ENCODE measurements around the gene ZXDC.

DNA sequence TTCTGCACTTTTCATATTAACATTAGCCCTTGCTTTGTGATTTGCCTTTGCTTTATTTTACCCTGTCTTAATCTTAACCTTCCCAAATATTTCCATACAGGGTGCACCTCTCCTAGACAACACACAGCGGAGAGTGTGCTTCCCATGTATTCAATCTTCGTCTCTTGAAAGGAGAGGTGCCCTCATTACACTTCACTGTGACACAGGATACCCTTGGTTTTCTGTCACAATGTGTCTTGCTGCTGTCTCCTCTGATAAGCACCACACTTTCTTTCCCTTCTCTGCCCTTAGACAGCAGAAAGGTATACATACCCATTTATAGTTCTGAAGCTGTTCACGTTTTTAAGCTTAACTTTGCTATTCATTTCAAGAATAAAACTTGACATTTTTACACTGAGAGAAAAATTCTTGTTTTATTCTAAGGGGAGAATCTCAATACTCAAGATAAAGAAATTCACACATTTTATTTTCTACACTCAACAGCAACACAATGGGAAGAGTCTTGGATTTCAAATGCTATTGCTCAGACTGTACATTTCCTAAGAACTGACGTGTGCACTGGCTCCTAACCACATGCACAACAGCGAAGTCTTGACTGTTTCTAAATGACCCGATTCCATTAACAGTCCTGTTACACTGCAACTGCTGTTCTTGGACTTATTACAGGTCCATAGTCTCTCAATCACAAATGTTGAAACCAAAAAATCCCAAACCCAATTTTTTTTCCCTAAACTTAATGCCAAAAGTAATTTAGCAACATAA lies 21.1 kb downstream of the ZXDC start:
- TF ChIP-seq ZNF175 (CRISPR knock-in tag; IDR thresholded peaks at IDR 0.05; ENCODE audit: low read depth): no peak
- no peak for TF ChIP-seq MCM5 (IDR thresholded peaks at IDR 0.05; ENCODE audit: low read depth)
- TF ChIP-seq, protein P1, sequence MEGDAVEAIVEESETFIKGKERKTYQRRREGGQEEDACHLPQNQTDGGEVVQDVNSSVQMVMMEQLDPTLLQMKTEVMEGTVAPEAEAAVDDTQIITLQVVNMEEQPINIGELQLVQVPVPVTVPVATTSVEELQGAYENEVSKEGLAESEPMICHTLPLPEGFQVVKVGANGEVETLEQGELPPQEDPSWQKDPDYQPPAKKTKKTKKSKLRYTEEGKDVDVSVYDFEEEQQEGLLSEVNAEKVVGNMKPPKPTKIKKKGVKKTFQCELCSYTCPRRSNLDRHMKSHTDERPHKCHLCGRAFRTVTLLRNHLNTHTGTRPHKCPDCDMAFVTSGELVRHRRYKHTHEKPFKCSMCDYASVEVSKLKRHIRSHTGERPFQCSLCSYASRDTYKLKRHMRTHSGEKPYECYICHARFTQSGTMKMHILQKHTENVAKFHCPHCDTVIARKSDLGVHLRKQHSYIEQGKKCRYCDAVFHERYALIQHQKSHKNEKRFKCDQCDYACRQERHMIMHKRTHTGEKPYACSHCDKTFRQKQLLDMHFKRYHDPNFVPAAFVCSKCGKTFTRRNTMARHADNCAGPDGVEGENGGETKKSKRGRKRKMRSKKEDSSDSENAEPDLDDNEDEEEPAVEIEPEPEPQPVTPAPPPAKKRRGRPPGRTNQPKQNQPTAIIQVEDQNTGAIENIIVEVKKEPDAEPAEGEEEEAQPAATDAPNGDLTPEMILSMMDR (IDR thresholded peaks at IDR 0.05 in 2 of 3, conservative IDR thresholded peaks at IDR 0.05 in 1 of 3; ENCODE audit: insufficient read depth in 2 of 3, low read depth in 1 of 3, low read length in 3 of 3): no peak
- no peak for TF ChIP-seq SRSF1 (IDR thresholded peaks at IDR 0.05; ENCODE audit: low read depth, low read length)
- no peak for TF ChIP-seq POLR2H (tag; IDR thresholded peaks at IDR 0.05; ENCODE audit: low read depth)
- TF ChIP-seq ZNF354B (CRISPR knock-in tag; IDR thresholded peaks at IDR 0.05): no peak
- TF ChIP-seq BRF1 (IDR thresholded peaks at IDR 0.05; ENCODE audit: borderline replicate concordance, extremely low read depth, insufficient read length): no peak
- TF ChIP-seq, protein P2, sequence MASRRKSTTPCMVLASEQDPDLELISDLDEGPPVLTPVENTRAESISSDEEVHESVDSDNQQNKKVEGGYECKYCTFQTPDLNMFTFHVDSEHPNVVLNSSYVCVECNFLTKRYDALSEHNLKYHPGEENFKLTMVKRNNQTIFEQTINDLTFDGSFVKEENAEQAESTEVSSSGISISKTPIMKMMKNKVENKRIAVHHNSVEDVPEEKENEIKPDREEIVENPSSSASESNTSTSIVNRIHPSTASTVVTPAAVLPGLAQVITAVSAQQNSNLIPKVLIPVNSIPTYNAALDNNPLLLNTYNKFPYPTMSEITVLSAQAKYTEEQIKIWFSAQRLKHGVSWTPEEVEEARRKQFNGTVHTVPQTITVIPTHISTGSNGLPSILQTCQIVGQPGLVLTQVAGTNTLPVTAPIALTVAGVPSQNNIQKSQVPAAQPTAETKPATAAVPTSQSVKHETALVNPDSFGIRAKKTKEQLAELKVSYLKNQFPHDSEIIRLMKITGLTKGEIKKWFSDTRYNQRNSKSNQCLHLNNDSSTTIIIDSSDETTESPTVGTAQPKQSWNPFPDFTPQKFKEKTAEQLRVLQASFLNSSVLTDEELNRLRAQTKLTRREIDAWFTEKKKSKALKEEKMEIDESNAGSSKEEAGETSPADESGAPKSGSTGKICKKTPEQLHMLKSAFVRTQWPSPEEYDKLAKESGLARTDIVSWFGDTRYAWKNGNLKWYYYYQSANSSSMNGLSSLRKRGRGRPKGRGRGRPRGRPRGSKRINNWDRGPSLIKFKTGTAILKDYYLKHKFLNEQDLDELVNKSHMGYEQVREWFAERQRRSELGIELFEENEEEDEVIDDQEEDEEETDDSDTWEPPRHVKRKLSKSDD (conservative IDR thresholded peaks at IDR 0.05; ENCODE audit: low read length): no peak
- TF ChIP-seq GTF2E2 (tag; IDR thresholded peaks at IDR 0.05): no peak
- TF ChIP-seq, protein P3, sequence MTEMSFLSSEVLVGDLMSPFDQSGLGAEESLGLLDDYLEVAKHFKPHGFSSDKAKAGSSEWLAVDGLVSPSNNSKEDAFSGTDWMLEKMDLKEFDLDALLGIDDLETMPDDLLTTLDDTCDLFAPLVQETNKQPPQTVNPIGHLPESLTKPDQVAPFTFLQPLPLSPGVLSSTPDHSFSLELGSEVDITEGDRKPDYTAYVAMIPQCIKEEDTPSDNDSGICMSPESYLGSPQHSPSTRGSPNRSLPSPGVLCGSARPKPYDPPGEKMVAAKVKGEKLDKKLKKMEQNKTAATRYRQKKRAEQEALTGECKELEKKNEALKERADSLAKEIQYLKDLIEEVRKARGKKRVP (CRISPR knock-in tag; IDR thresholded peaks at IDR 0.05): no peak
- TF ChIP-seq, protein P4, sequence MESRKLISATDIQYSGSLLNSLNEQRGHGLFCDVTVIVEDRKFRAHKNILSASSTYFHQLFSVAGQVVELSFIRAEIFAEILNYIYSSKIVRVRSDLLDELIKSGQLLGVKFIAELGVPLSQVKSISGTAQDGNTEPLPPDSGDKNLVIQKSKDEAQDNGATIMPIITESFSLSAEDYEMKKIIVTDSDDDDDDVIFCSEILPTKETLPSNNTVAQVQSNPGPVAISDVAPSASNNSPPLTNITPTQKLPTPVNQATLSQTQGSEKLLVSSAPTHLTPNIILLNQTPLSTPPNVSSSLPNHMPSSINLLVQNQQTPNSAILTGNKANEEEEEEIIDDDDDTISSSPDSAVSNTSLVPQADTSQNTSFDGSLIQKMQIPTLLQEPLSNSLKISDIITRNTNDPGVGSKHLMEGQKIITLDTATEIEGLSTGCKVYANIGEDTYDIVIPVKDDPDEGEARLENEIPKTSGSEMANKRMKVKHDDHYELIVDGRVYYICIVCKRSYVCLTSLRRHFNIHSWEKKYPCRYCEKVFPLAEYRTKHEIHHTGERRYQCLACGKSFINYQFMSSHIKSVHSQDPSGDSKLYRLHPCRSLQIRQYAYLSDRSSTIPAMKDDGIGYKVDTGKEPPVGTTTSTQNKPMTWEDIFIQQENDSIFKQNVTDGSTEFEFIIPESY (CRISPR knock-in tag; IDR thresholded peaks at IDR 0.05): no peak
